Endodermal cell (in vitro differentiated cells): ENCODE data around the gene RFPL3. TPM values are rescaled to one million over a fixed set of nuclear protein-coding genes. Genes with fewer than 3 reads are reported as not detected.

Experiments
- DNase-seq: peaks from one replicate; pipeline ENCODE4 v3.0.0-alpha.2; 2017
- H3K27ac ChIP-seq: 2 replicates; pipeline ENCODE4 v1.5.1; 2013; ENCODE audit warnings: mild to moderate bottlenecking, low read depth, low read length, moderate library complexity
- H3K27me3 ChIP-seq: 2 replicates; pipeline ENCODE4 v1.6.1; 2013; ENCODE audit warnings: mild to moderate bottlenecking, low read length, moderate library complexity; ENCODE audit not compliant: insufficient read depth, control insufficient read depth, poor library complexity, severe bottlenecking
- H3K36me3 ChIP-seq: 2 replicates; pipeline ENCODE4 v1.7.0; 2013; ENCODE audit warnings: mild to moderate bottlenecking, low read length, moderate library complexity; ENCODE audit not compliant: control insufficient read depth, insufficient read depth
- H3K4me1 ChIP-seq: one replicate; pipeline ENCODE4 v1.7.0; 2013; ENCODE audit warnings: low read length; ENCODE audit not compliant: control insufficient read depth, insufficient read depth
- H3K4me3 ChIP-seq: 2 replicates; pipeline ENCODE4 v1.5.1; 2013; ENCODE audit warnings: mild to moderate bottlenecking, low read length, moderate library complexity
- H3K9ac ChIP-seq: 2 replicates; pipeline ENCODE4 v1.6.1; 2013; ENCODE audit warnings: mild to moderate bottlenecking, low read length, moderate library complexity; ENCODE audit not compliant: poor library complexity, severe bottlenecking; ENCODE audit errors: extremely low read depth
- H3K9me3 ChIP-seq: 2 replicates; pipeline ENCODE4 v1.6.1; 2013; ENCODE audit warnings: mild to moderate bottlenecking, low read length, moderate library complexity; ENCODE audit not compliant: control insufficient read depth
- H3K27ac Mint-ChIP-seq: 2 replicates; pipeline ENCODE4 v1.8.0; 2020; ENCODE audit warnings: mixed read lengths
- H3K27me3 Mint-ChIP-seq: 2 replicates; pipeline ENCODE4 v1.8.0; 2021; ENCODE audit warnings: mild to moderate bottlenecking, mixed read lengths; ENCODE audit not compliant: insufficient read depth
- H3K36me3 Mint-ChIP-seq: 2 replicates; pipeline ENCODE4 v1.8.0; 2020; ENCODE audit warnings: low read depth, mixed read lengths
- H3K4me1 Mint-ChIP-seq: 2 replicates; pipeline ENCODE4 v1.8.0; 2020; ENCODE audit warnings: mixed read lengths
- H3K4me3 Mint-ChIP-seq: 2 replicates; pipeline ENCODE4 v1.8.0; 2020; ENCODE audit warnings: mild to moderate bottlenecking, moderate library complexity, mixed read lengths
- H3K9me3 Mint-ChIP-seq: 2 replicates; pipeline ENCODE4 v1.8.0; 2020; ENCODE audit warnings: mild to moderate bottlenecking, mixed read lengths
- CTCF ChIP-seq: fragments of 200-600 bp; sonication (generic); conservative IDR thresholded peaks from 2 replicates; pipeline ENCODE4 v1.5.0; 2021; ENCODE audit warnings: antibody characterized with exemption, mild to moderate bottlenecking
- WGBS, 2 experiments: methylation state at CpG; one replicate each; pipeline versions ENCODE4 v1.1.5 to v1.1.7; 2013; ENCODE audit warnings: missing lambda C conversion rate in 2 of 2, mixed read lengths in 1 of 2; ENCODE audit not compliant: insufficient coverage in 1 of 2, insufficient read length in 1 of 2; 5-methylcytosine and 5-hydroxymethylcytosine counted together
- total RNA-seq, 2 donors: library from RNA; stranded (reverse); fragmentation: NEBNext Ultra II Directional in 1 of 2; extraction: Animal tissue kit (Norgen Biotek cat#: 25700) in 1 of 2; gene quantifications; 2 replicates in 1 of 2; 3 replicates in 1 of 2; pipeline ENCODE4 v1.2.1, GENCODE V29; 2021

The RFPL3 gene
- total RNA-seq, 2 donors from 2014 or later: not detected

GRCh38 chr22:32404021-32404420 is 46.4 kb downstream of the RFPL3 start:
- no peaks in the 10 kb centered on the region for H3K4me1 Mint-ChIP-seq

GRCh38 chr22:32407312-32407711 is 49.6 kb downstream of the RFPL3 start:
- TF ChIP-seq CTCF: no peak
- Mint-ChIP-seq H3K27ac (no peak overlapping the region), H3K9me3 (no peaks in the 10 kb centered on the region), H3K27me3 (no peaks in the 10 kb centered on the region), H3K4me3 (no peak overlapping the region), H3K36me3 (peaks cover 59% of the 10 kb centered on the region), H3K4me1 (peaks cover 13% of the 10 kb centered on the region)
- 89 to 94% methylated on average over 1 to 3 of the region's 3 CpGs for WGBS, 2 experiments
- DNase-seq: no peak
- Histone ChIP-seq H3K4me3 (no peak overlapping the region), H3K36me3 (peaks cover 59% of the 10 kb centered on the region), H3K9me3 (no peaks in the 10 kb centered on the region), H3K27me3 (no peaks in the 10 kb centered on the region), H3K27ac (no peak overlapping the region), H3K4me1 (peaks cover 2% of the 10 kb centered on the region), H3K9ac (no peak overlapping the region)

More at GRCh38 chr22:32404021-32404420, 46.4 kb downstream of the RFPL3 start:
- H3K27ac ChIP-seq: no peak overlapping the region
- no peak for TF ChIP-seq CTCF
- Mint-ChIP-seq H3K27ac (no peak overlapping the region), H3K27me3 (no peaks in the 10 kb centered on the region), H3K36me3 (peaks cover 78% of the 10 kb centered on the region), H3K9me3 (no peaks in the 10 kb centered on the region), H3K4me3 (no peak overlapping the region)
- 93 to 97% methylated on average over 2 of the region's 2 CpGs for WGBS, 2 experiments
- no peaks in the 10 kb centered on the region for H3K4me1 ChIP-seq
- H3K4me3 ChIP-seq: no peak overlapping the region
- no peaks in the 10 kb centered on the region for H3K9me3 ChIP-seq
- peaks cover 91% of the 10 kb centered on the region for H3K36me3 ChIP-seq
- DNase-seq: no peak
- H3K27me3 ChIP-seq: no peaks in the 10 kb centered on the region
- no peak overlapping the region for H3K9ac ChIP-seq

GRCh38 chr22:32407936-32408335 is 50.3 kb downstream of the RFPL3 start:
- no peaks in the 10 kb centered on the region for H3K27me3 ChIP-seq
- Mint-ChIP-seq H3K36me3 (peaks cover 58% of the 10 kb centered on the region), H3K27ac (no peak overlapping the region), H3K9me3 (no peaks in the 10 kb centered on the region), H3K4me1 (peaks cover 13% of the 10 kb centered on the region), H3K27me3 (no peaks in the 10 kb centered on the region), H3K4me3 (no peak overlapping the region)
- DNase-seq: no peak
- H3K4me3 ChIP-seq: no peak overlapping the region
- H3K4me1 ChIP-seq: peaks cover 2% of the 10 kb centered on the region
- H3K36me3 ChIP-seq: peaks cover 59% of the 10 kb centered on the region
- no peak overlapping the region for H3K27ac ChIP-seq
- whole genome bisulfite sequencing, 2 experiments: 48 to 50% methylated on average over 2 of the region's 2 CpGs
- H3K9ac ChIP-seq: no peak overlapping the region
- TF ChIP-seq CTCF: no peak
- no peaks in the 10 kb centered on the region for H3K9me3 ChIP-seq
